DND-41 (cell line): Measurements from ENCODE around the gene TRIOBP.

Experiments used
- ATAC-seq: fragments of 200-7000 bp; cut with Tn5 transposase; 3 replicates; pipeline ENCODE4 v1.9.1; 2021; ENCODE audit warnings: low read depth; ENCODE audit not compliant: insufficient read depth
- DNase-seq: peaks from one replicate; pipeline ENCODE4 v3.0.0-alpha.2; 2020
- H2AFZ ChIP-seq: 2 replicates; pipeline ENCODE4 v1.6.0; 2012; ENCODE audit warnings: low read depth, low read length
- H3K27ac ChIP-seq: 2 replicates; pipeline ENCODE4 v1.5.1; 2012; ENCODE audit warnings: low read length, inconsistent platforms
- H3K27me3 ChIP-seq: fragments of 200-600 bp; sonication (generic); 2 replicates; pipeline ENCODE4 v1.6.0; 2012; ENCODE audit warnings: low read length, mild to moderate bottlenecking, inconsistent platforms; ENCODE audit not compliant: insufficient read depth, poor library complexity
- H3K36me3 ChIP-seq: 2 replicates; pipeline ENCODE4 v1.5.1; 2012; ENCODE audit warnings: low read length, inconsistent platforms; ENCODE audit not compliant: insufficient read depth
- H3K4me1 ChIP-seq: 2 replicates; pipeline ENCODE4 v1.5.1; 2012; ENCODE audit warnings: mild to moderate bottlenecking, low read length; ENCODE audit not compliant: insufficient read depth
- H3K4me2 ChIP-seq: 2 replicates; pipeline ENCODE4 v1.6.0; 2012; ENCODE audit warnings: mild to moderate bottlenecking, moderate library complexity, low read length, inconsistent platforms; ENCODE audit not compliant: insufficient read depth
- H3K4me3 ChIP-seq, 2 experiments: fragments of 200-600 bp in 1 of 2; shearing (Covaris generic) in 1 of 2; 2 replicates each; pipeline ENCODE4 v1.5.1; 2012 to 2016; ENCODE audit warnings: inconsistent platforms in 2 of 2, low read length in 2 of 2, mild to moderate bottlenecking in 2 of 2, low read depth in 1 of 2, moderate library complexity in 1 of 2
- H3K79me2 ChIP-seq: 2 replicates; pipeline ENCODE4 v1.6.0; 2012; ENCODE audit warnings: low read length, inconsistent platforms; ENCODE audit not compliant: insufficient read depth
- H3K9ac ChIP-seq: 2 replicates; pipeline ENCODE4 v1.6.0; 2012; ENCODE audit warnings: low read depth, mild to moderate bottlenecking, inconsistent platforms, low read length, moderate library complexity
- H3K9me3 ChIP-seq: 2 replicates; pipeline ENCODE4 v1.5.1; 2012; ENCODE audit warnings: low read length, moderate library complexity, mild to moderate bottlenecking, inconsistent platforms; ENCODE audit not compliant: insufficient read depth, severe bottlenecking
- H4K20me1 ChIP-seq: 2 replicates; pipeline ENCODE4 v1.6.0; 2012; ENCODE audit warnings: low read length; ENCODE audit not compliant: insufficient read depth
- EZH2 ChIP-seq: IDR thresholded peaks from 3 replicates; pipeline ENCODE4 v1.6.1; 2012; ENCODE audit warnings: borderline replicate concordance, low read depth, mild to moderate bottlenecking, moderate library complexity, low read length, inconsistent platforms; ENCODE audit not compliant: severe bottlenecking
- TF ChIP-seq, protein P1 (sequence below): IDR thresholded peaks from 2 replicates; pipeline ENCODE4 v1.5.1; 2012; ENCODE audit warnings: borderline replicate concordance, low read length, moderate library complexity, mild to moderate bottlenecking; ENCODE audit not compliant: poor library complexity, severe bottlenecking; ENCODE audit errors: extremely low read depth

TRIOBP gene

GRCh38 chr22:37812869-37813678, 116.2 kb downstream of the TRIOBP start:
- peaks cover 3% of the 10 kb centered on the region; the same call in 1 of the 2 replicates for H4K20me1 ChIP-seq
- ATAC-seq (no peak), DNase-seq (no peak)
- H3K27me3 ChIP-seq: no peaks in the 10 kb centered on the region
- peaks cover 28% of the 10 kb centered on the region for H3K4me1 ChIP-seq
- H3K4me3 ChIP-seq: no peak overlapping the region
- no peak overlapping the region for H3K4me2 ChIP-seq
- no peak overlapping the region for H3K9ac ChIP-seq
- peaks cover 22% of the 10 kb centered on the region for H3K79me2 ChIP-seq
- H3K27ac ChIP-seq: no peak overlapping the region
- no peak overlapping the region for H2AFZ ChIP-seq
- H3K9me3 ChIP-seq: no peaks in the 10 kb centered on the region
- TF ChIP-seq, protein P1, sequence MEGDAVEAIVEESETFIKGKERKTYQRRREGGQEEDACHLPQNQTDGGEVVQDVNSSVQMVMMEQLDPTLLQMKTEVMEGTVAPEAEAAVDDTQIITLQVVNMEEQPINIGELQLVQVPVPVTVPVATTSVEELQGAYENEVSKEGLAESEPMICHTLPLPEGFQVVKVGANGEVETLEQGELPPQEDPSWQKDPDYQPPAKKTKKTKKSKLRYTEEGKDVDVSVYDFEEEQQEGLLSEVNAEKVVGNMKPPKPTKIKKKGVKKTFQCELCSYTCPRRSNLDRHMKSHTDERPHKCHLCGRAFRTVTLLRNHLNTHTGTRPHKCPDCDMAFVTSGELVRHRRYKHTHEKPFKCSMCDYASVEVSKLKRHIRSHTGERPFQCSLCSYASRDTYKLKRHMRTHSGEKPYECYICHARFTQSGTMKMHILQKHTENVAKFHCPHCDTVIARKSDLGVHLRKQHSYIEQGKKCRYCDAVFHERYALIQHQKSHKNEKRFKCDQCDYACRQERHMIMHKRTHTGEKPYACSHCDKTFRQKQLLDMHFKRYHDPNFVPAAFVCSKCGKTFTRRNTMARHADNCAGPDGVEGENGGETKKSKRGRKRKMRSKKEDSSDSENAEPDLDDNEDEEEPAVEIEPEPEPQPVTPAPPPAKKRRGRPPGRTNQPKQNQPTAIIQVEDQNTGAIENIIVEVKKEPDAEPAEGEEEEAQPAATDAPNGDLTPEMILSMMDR: no peak
- TF ChIP-seq EZH2: no peak
- H3K36me3 ChIP-seq: peaks cover 44% of the 10 kb centered on the region

- DNase-seq (no peak), ATAC-seq (no peak)
- Histone ChIP-seq H3K36me3 (peaks cover 40% of the 10 kb centered on the region), H3K9ac (no peak overlapping the region), H3K79me2 (0 out of 2 replicates have a peak, but pooled peaks cover 4% of the 10 kb centered on the region), H3K4me3 (no peak overlapping the region), H3K4me2 (no peak overlapping the region), H3K27ac (no peak overlapping the region), H3K9me3 (no peaks in the 10 kb centered on the region), H3K4me1 (peaks cover 7% of the 10 kb centered on the region), H3K27me3 (no peaks in the 10 kb centered on the region), H4K20me1 (no peaks in the 10 kb centered on the region; the same call in 1 of the 2 replicates), H2AFZ (no peak overlapping the region)
- TF ChIP-seq, protein P1: no peak
- no peak for TF ChIP-seq EZH2
Measured at GRCh38 chr22:37815593-37815992, 118.7 kb downstream of the TRIOBP start.

- no peaks in the 10 kb centered on the region; the same call in 1 of the 2 replicates for H4K20me1 ChIP-seq
- no peak for TF ChIP-seq EZH2
- TF ChIP-seq, protein P1: no peak
- H3K4me2 ChIP-seq: no peak overlapping the region
- H3K36me3 ChIP-seq: peaks cover 40% of the 10 kb centered on the region
- no peaks in the 10 kb centered on the region for H3K79me2 ChIP-seq
- no peak overlapping the region for H3K4me3 ChIP-seq
- ATAC-seq (no peak), DNase-seq (no peak)
- H3K27ac ChIP-seq: no peak overlapping the region
- no peak overlapping the region for H3K9ac ChIP-seq
- H2AFZ ChIP-seq: no peak overlapping the region
- H3K4me1 ChIP-seq: peaks cover 7% of the 10 kb centered on the region
- H3K27me3 ChIP-seq: no peaks in the 10 kb centered on the region
- H3K9me3 ChIP-seq: no peaks in the 10 kb centered on the region
Measured at GRCh38 chr22:37816543-37817180, 119.8 kb downstream of the TRIOBP start.
